Measurements from ENCODE around the gene FTCDNL1. TPM values are rescaled to one million over a fixed set of nuclear protein-coding genes. Genes with fewer than 3 reads are reported as not detected.
A peak's percentile ranks its signal among the peaks of the same experiment; 100 is the strongest.

The FTCDNL1 gene
- total and polyA plus RNA-seq, 2 of the 13 experiments (the other 11 are each of a cell fraction or from before 2014, with no cell fraction given): 0.98 to 1.4 TPM

DNA sequence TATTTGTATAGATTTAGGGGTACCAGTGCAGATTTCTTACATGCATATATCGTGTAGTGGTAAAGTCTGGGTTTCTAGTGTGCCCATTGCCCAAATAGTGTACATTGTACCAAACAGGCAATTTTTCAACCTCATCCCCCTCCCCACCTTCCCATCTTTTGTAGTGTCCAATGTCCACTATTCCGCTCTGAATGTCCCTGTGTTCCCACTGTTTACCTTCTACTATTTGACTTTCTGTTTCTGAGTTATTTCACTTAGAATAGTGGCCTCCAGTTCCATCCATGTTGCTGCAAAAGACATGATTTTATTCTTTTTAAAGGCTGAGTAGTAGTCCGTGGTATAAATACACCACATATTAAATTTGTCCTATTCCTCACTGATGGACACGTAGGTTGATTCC lies 132.9 kb downstream of the FTCDNL1 start:
- in situ Hi-C loops (cut with HindIII; ENCODE audit: extremely low pct_ligation_motif_present, low pct_unique_long_range_greater_than_20kb): no loop called here
- Histone ChIP-seq H3K4me2 (ENCODE audit: low read depth, low read length) (peak overlapping the region; percentile 37), H3K4me1 (ENCODE audit: insufficient read depth, low read length) (peaks cover 31% of the 10 kb centered on the region), H4K20me1 (ENCODE audit: insufficient read depth, low read length) (no peaks in the 10 kb centered on the region), H3K27ac (ENCODE audit: extremely low read length, insufficient read depth, low read length) (peak overlapping the region; percentile 0), H3K36me3 (replicated peaks in 1 of 2; ENCODE audit: control insufficient read depth in 1 of 2, insufficient read depth in 2 of 2, low read length in 2 of 2) (no peaks in the 10 kb centered on the region), H2AFZ (ENCODE audit: low read length) (no peak overlapping the region), H3K79me2 (ENCODE audit: insufficient read depth, low read length) (no peaks in the 10 kb centered on the region), H3K9ac (ENCODE audit: insufficient read depth, low read depth, low read length) (no peak overlapping the region), H3K4me3 (replicated peaks in 1 of 3; ENCODE audit: insufficient read depth in 1 of 3, low read depth in 2 of 3, low read length in 3 of 3) (no peak overlapping the region), H3K9me3 (ENCODE audit: low read length) (0 out of 2 replicates have a peak, but pooled peaks cover 5% of the 10 kb centered on the region), H3K27me3 (ENCODE audit: control insufficient read depth in 1 of 2, insufficient read depth in 2 of 2, low read length in 2 of 2) (no peaks in the 10 kb centered on the region)
- ChIA-PET POLR2A (no interaction called here), CTCF (ENCODE audit: low intra/inter-chr PET ratio, low total read pairs) (no interaction called here)
- 17% methylated on average over 4 of the region's 4 CpGs for WGBS (ENCODE audit: low lambda C conversion rate)
- peak; percentile 97 for ATAC-seq
- BruUV-seq (replicated peaks): no TSS peak
- DNase-seq (ENCODE audit: low spot score): peak; percentile 66
- intact Hi-C loops (cut with micrococcal nuclease; ENCODE audit: unreplicated experiment): no loop called here
- FAIRE-seq: no peak
- TF ChIP-seq SALL1 (CRISPR knock-in tag; IDR thresholded peaks at IDR 0.05): peak; percentile 53; the same call in 1 of the 2 replicates
- 0 out of 2 replicates have a peak, but pooled peaks have one; percentile 15 for TF ChIP-seq SAP130 (CRISPR knock-in tag; IDR thresholded peaks at IDR 0.05; ENCODE audit: low read depth)
- TF ChIP-seq FOXA3 (CRISPR knock-in tag; IDR thresholded peaks at IDR 0.05): peak; percentile 75
- TF ChIP-seq POLR2AphosphoS5 (IDR thresholded peaks at IDR 0.05; ENCODE audit: low read depth, low read length): no peak
- TF ChIP-seq EP300 (IDR thresholded peaks at IDR 0.05; ENCODE audit: low read depth in 2 of 2, low read length in 2 of 2): peak in 1 of 2 experiments; percentile 67; a peak in 2 of 4 replicates
- TF ChIP-seq EP300 (CRISPR knock-in tag; IDR thresholded peaks at IDR 0.05; ENCODE audit: borderline replicate concordance): no peak
- TF ChIP-seq SOX6 (IDR thresholded peaks at IDR 0.05): no peak
- peak; percentile 37; the same call in 1 of the 2 replicates for TF ChIP-seq SOX6 (CRISPR knock-in tag; IDR thresholded peaks at IDR 0.05)
- peak; percentile 58; the same call in 1 of the 2 replicates for TF ChIP-seq RCOR2 (CRISPR knock-in tag; IDR thresholded peaks at IDR 0.05)
- TF ChIP-seq ZNF761 (CRISPR knock-in tag; conservative IDR thresholded peaks at IDR 0.05): 0 out of 2 replicates have a peak, but pooled peaks have one; percentile 33
- TF ChIP-seq ZC3H13 (CRISPR knock-in tag; IDR thresholded peaks at IDR 0.05): no peak
- TF ChIP-seq AKAP8 (CRISPR knock-in tag; IDR thresholded peaks at IDR 0.05): no peak
- peak; percentile 29; the same call in 1 of the 2 replicates for TF ChIP-seq FOXO1 (CRISPR knock-in tag; IDR thresholded peaks at IDR 0.05)
- 0 out of 2 replicates have a peak, but pooled peaks have one; percentile 62 for TF ChIP-seq GZF1 (CRISPR knock-in tag; IDR thresholded peaks at IDR 0.05)
- TF ChIP-seq TEAD3 (CRISPR knock-in tag; optimal IDR thresholded peaks at IDR 0.05; ENCODE audit: borderline replicate concordance): peak; percentile 38
- no peak for TF ChIP-seq RARA (CRISPR knock-in tag; IDR thresholded peaks at IDR 0.05)
- TF ChIP-seq, protein P1, sequence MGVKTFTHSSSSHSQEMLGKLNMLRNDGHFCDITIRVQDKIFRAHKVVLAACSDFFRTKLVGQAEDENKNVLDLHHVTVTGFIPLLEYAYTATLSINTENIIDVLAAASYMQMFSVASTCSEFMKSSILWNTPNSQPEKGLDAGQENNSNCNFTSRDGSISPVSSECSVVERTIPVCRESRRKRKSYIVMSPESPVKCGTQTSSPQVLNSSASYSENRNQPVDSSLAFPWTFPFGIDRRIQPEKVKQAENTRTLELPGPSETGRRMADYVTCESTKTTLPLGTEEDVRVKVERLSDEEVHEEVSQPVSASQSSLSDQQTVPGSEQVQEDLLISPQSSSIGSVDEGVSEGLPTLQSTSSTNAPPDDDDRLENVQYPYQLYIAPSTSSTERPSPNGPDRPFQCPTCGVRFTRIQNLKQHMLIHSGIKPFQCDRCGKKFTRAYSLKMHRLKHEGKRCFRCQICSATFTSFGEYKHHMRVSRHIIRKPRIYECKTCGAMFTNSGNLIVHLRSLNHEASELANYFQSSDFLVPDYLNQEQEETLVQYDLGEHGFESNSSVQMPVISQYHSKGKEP (CRISPR knock-in tag; IDR thresholded peaks at IDR 0.05): no peak
- TF ChIP-seq LCORL (IDR thresholded peaks at IDR 0.05): peak; percentile 78; the same call in 1 of the 2 replicates
- TF ChIP-seq LCORL (CRISPR knock-in tag; IDR thresholded peaks at IDR 0.05): peak; percentile 78; the same call in 1 of the 2 replicates
- TF ChIP-seq POGZ (CRISPR knock-in tag; IDR thresholded peaks at IDR 0.05): peak; percentile 74
- TF ChIP-seq NBN (conservative IDR thresholded peaks at IDR 0.05): no peak
- TF ChIP-seq, protein P2, sequence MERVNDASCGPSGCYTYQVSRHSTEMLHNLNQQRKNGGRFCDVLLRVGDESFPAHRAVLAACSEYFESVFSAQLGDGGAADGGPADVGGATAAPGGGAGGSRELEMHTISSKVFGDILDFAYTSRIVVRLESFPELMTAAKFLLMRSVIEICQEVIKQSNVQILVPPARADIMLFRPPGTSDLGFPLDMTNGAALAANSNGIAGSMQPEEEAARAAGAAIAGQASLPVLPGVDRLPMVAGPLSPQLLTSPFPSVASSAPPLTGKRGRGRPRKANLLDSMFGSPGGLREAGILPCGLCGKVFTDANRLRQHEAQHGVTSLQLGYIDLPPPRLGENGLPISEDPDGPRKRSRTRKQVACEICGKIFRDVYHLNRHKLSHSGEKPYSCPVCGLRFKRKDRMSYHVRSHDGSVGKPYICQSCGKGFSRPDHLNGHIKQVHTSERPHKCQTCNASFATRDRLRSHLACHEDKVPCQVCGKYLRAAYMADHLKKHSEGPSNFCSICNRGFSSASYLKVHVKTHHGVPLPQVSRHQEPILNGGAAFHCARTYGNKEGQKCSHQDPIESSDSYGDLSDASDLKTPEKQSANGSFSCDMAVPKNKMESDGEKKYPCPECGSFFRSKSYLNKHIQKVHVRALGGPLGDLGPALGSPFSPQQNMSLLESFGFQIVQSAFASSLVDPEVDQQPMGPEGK (CRISPR knock-in tag; IDR thresholded peaks at IDR 0.05): peak; percentile 69
- TF ChIP-seq FOXP1 (IDR thresholded peaks at IDR 0.05): no peak
- TF ChIP-seq FOXP1 (CRISPR knock-in tag; IDR thresholded peaks at IDR 0.05): peak; percentile 52; the same call in 1 of the 2 replicates
- 0 out of 2 replicates have a peak, but pooled peaks have one; percentile 25 for TF ChIP-seq NFIC (IDR thresholded peaks at IDR 0.05; ENCODE audit: low read length)
- TF ChIP-seq CREM (IDR thresholded peaks at IDR 0.05): no peak
- no peak for TF ChIP-seq CREM (CRISPR knock-in tag; IDR thresholded peaks at IDR 0.05)
- peak; percentile 70 for TF ChIP-seq ISL2 (CRISPR knock-in tag; IDR thresholded peaks at IDR 0.05)
